Prostate gland (tissue), 2 donors: Measurements from ENCODE around the gene CTNNBIP1.

Experiments
- CTCF ChIP-seq, 4 experiments: fragments of 200-600 bp in 2 of 4; fragments of 450-650 bp in 2 of 4; sonication (generic) in 2 of 4; IDR thresholded peaks; 1 replicate in 3 of 4; 2 replicates in 1 of 4; pipeline ENCODE4 v1.5.1; 2016 to 2019; ENCODE audit warnings: antibody characterized with exemption in 4 of 4, mild to moderate bottlenecking in 2 of 4, moderate library complexity in 2 of 4
- POLR2A ChIP-seq: fragments of 450-650 bp; IDR thresholded peaks from one replicate; pipeline ENCODE4 v1.6.1; 2016; ENCODE audit warnings: antibody characterized with exemption, mild to moderate bottlenecking

GRCh38 chr1:9866836-9867235 is 43.2 kb downstream of the CTNNBIP1 start:
- no peak for TF ChIP-seq CTCF (IDR thresholded peaks at IDR 0.05)
- no peak for TF ChIP-seq POLR2A
